ENCODE data around the gene PGAP2.

DNA sequence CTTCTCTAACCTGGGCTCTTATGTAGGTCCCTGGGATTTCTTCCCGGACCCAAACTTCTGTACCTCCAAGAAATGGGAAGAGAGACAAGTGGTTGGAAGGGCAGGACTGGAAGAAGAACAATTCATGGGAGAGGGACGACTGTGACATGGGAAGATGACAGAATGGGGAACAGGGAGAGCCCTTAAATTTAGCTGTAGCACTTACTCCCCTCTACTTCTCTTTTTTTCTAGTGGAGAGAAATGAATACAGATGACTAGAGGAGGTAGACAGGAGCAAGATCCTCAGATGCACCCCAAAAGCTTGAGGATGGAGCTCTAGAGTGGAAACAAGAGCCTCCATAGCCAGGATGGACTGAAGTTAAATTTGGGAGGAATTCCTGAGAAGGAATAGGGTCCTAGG, 30.1 kb downstream of the PGAP2 start:
- TF ChIP-seq, protein P1, sequence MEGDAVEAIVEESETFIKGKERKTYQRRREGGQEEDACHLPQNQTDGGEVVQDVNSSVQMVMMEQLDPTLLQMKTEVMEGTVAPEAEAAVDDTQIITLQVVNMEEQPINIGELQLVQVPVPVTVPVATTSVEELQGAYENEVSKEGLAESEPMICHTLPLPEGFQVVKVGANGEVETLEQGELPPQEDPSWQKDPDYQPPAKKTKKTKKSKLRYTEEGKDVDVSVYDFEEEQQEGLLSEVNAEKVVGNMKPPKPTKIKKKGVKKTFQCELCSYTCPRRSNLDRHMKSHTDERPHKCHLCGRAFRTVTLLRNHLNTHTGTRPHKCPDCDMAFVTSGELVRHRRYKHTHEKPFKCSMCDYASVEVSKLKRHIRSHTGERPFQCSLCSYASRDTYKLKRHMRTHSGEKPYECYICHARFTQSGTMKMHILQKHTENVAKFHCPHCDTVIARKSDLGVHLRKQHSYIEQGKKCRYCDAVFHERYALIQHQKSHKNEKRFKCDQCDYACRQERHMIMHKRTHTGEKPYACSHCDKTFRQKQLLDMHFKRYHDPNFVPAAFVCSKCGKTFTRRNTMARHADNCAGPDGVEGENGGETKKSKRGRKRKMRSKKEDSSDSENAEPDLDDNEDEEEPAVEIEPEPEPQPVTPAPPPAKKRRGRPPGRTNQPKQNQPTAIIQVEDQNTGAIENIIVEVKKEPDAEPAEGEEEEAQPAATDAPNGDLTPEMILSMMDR (conservative IDR thresholded peaks at IDR 0.05; ENCODE audit: low read depth in 2 of 2) = no peak
- TF ChIP-seq POLR2AphosphoS5 (IDR thresholded peaks at IDR 0.05; ENCODE audit: low read depth) = no peak
- TF ChIP-seq STAT1 (IDR thresholded peaks at IDR 0.05; ENCODE audit: unreplicated experiment) = no peak
- no peak for TF ChIP-seq EZH2 (IDR thresholded peaks at IDR 0.05; ENCODE audit: low read depth, unreplicated experiment)
- TF ChIP-seq, protein P2, sequence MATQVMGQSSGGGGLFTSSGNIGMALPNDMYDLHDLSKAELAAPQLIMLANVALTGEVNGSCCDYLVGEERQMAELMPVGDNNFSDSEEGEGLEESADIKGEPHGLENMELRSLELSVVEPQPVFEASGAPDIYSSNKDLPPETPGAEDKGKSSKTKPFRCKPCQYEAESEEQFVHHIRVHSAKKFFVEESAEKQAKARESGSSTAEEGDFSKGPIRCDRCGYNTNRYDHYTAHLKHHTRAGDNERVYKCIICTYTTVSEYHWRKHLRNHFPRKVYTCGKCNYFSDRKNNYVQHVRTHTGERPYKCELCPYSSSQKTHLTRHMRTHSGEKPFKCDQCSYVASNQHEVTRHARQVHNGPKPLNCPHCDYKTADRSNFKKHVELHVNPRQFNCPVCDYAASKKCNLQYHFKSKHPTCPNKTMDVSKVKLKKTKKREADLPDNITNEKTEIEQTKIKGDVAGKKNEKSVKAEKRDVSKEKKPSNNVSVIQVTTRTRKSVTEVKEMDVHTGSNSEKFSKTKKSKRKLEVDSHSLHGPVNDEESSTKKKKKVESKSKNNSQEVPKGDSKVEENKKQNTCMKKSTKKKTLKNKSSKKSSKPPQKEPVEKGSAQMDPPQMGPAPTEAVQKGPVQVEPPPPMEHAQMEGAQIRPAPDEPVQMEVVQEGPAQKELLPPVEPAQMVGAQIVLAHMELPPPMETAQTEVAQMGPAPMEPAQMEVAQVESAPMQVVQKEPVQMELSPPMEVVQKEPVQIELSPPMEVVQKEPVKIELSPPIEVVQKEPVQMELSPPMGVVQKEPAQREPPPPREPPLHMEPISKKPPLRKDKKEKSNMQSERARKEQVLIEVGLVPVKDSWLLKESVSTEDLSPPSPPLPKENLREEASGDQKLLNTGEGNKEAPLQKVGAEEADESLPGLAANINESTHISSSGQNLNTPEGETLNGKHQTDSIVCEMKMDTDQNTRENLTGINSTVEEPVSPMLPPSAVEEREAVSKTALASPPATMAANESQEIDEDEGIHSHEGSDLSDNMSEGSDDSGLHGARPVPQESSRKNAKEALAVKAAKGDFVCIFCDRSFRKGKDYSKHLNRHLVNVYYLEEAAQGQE (IDR thresholded peaks at IDR 0.05; ENCODE audit: unreplicated experiment) = no peak
